NT2/D1 (cell line): ENCODE measurements around the gene AMBRA1.

Source experiments
- SUZ12 ChIP-seq: IDR thresholded peaks from 2 replicates; pipeline ENCODE4 v1.6.1; 2011; ENCODE audit not compliant: insufficient read length, insufficient read depth; ENCODE audit errors: extremely low read depth
- ZNF274 ChIP-seq: IDR thresholded peaks from 2 replicates; pipeline ENCODE4 v1.6.1; 2011; ENCODE audit warnings: mild to moderate bottlenecking, low read depth, low read length

GRCh38 chr11:46607516-46607915, 13.7 kb upstream of the AMBRA1 start:
- no peak for TF ChIP-seq ZNF274
- no peak for TF ChIP-seq SUZ12
